Calu3 (cell line): ENCODE results near the gene SCLY. TPM values are rescaled to one million over a fixed set of nuclear protein-coding genes. Genes with fewer than 3 reads are reported as not detected.

Source experiments
- BruUV-seq: library from RNA; stranded (reverse); fragments of 400-500 nt; replicated peaks from 2 replicates; lab custom pipeline; 2021; lab: Mats Ljungman, UMichigan
- CTCF ChIA-PET: fragments of 300-600 bp; sonication (Branson Sonifier 250); formaldehyde crosslinking; loops from one replicate; lab custom pipeline; 2022; ENCODE audit warnings: antibody characterized with exemption; lab: Charles Lee
- DNase-seq: peaks from one replicate; pipeline ENCODE4 v3.0.0; 2022
- H3K27ac Mint-ChIP-seq: one replicate; pipeline ENCODE4 v1.8.0; 2022; ENCODE audit warnings: mixed read lengths; ENCODE audit not compliant: unreplicated experiment
- H3K27me3 Mint-ChIP-seq: one replicate; pipeline ENCODE4 v1.8.0; 2022; ENCODE audit warnings: mixed read lengths; ENCODE audit not compliant: unreplicated experiment
- H3K36me3 Mint-ChIP-seq: one replicate; pipeline ENCODE4 v1.8.0; 2022; ENCODE audit warnings: mild to moderate bottlenecking, moderate library complexity, mixed read lengths; ENCODE audit not compliant: insufficient read depth, unreplicated experiment
- H3K4me1 Mint-ChIP-seq: one replicate; pipeline ENCODE4 v1.8.0; 2022; ENCODE audit warnings: mild to moderate bottlenecking, low read depth, mixed read lengths; ENCODE audit not compliant: unreplicated experiment
- H3K4me3 Mint-ChIP-seq: one replicate; pipeline ENCODE4 v1.8.0; 2022; ENCODE audit warnings: mild to moderate bottlenecking, low read depth, moderate library complexity, mixed read lengths; ENCODE audit not compliant: unreplicated experiment
- H3K9me3 Mint-ChIP-seq: one replicate; pipeline ENCODE4 v1.8.0; 2022; ENCODE audit warnings: low read depth, mixed read lengths; ENCODE audit not compliant: unreplicated experiment
- CTCF ChIP-seq: fragments of 200-600 bp; IDR thresholded peaks from one replicate; pipeline ENCODE4 v1.8.0; 2022; ENCODE audit warnings: antibody characterized with exemption; ENCODE audit not compliant: unreplicated experiment
- intact Hi-C: fragments of 100-400 bp; cut with micrococcal nuclease; formaldehyde crosslinking; loops from one replicate; pipeline ENCODE4 v1.10.0; 2022; ENCODE audit not compliant: unreplicated experiment
- total RNA-seq: library from RNA; stranded (reverse); gene quantifications from 2 replicates; pipeline ENCODE4 v1.2.3, GENCODE V29; 2022

SCLY gene
- total RNA-seq, 1 experiment from 2014 or later: 37.5 TPM

- no peak overlapping the region for H3K27ac Mint-ChIP-seq
- peaks cover 9% of the 10 kb centered on the region for H3K4me1 Mint-ChIP-seq
- DNase-seq: no peak
- H3K4me3 Mint-ChIP-seq: no peak overlapping the region
- no peaks in the 10 kb centered on the region for H3K27me3 Mint-ChIP-seq
- CTCF ChIA-PET: no interaction called here
- no TSS peak for BruUV-seq
- intact Hi-C loops: no loop called here
- no peaks in the 10 kb centered on the region for H3K36me3 Mint-ChIP-seq
- no peak for TF ChIP-seq CTCF
- H3K9me3 Mint-ChIP-seq: no peaks in the 10 kb centered on the region
Measured at GRCh38 chr2:238023608-238024007, 37.2 kb upstream of the SCLY start.

GRCh38 chr2:238024986-238025385 is 35.8 kb upstream of the SCLY start:
- TF ChIP-seq CTCF: no peak
- Mint-ChIP-seq H3K4me1 (peaks cover 9% of the 10 kb centered on the region), H3K9me3 (no peaks in the 10 kb centered on the region), H3K36me3 (no peaks in the 10 kb centered on the region), H3K27me3 (no peaks in the 10 kb centered on the region), H3K27ac (no peak overlapping the region), H3K4me3 (no peak overlapping the region)
- no TSS peak for BruUV-seq
- intact Hi-C loops: no loop called here
- CTCF ChIA-PET: no interaction called here
- DNase-seq: no peak

- H3K4me1 Mint-ChIP-seq: peaks cover 8% of the 10 kb centered on the region
Measured at GRCh38 chr2:238025741-238026360, 35.0 kb upstream of the SCLY start.

GRCh38 chr2:238027058-238027457 is 33.7 kb upstream of the SCLY start:
- no peak for TF ChIP-seq CTCF
- Mint-ChIP-seq H3K9me3 (no peaks in the 10 kb centered on the region), H3K27ac (no peak overlapping the region), H3K4me3 (no peak overlapping the region), H3K36me3 (peaks cover 6% of the 10 kb centered on the region), H3K4me1 (no peaks in the 10 kb centered on the region), H3K27me3 (no peaks in the 10 kb centered on the region)
- DNase-seq: no peak
- intact Hi-C loops: no loop called here
- no TSS peak for BruUV-seq
- CTCF ChIA-PET: no interaction called here

More at GRCh38 chr2:238025741-238026360, 35.0 kb upstream of the SCLY start:
- H3K9me3 Mint-ChIP-seq: no peaks in the 10 kb centered on the region
- H3K27ac Mint-ChIP-seq: no peak overlapping the region
- no peak overlapping the region for H3K4me3 Mint-ChIP-seq
- no peak for DNase-seq
- no TSS peak for BruUV-seq
- peaks cover 6% of the 10 kb centered on the region for H3K36me3 Mint-ChIP-seq
- intact Hi-C loops: no loop called here
- CTCF ChIA-PET: no interaction called here
- TF ChIP-seq CTCF: no peak
- H3K27me3 Mint-ChIP-seq: no peaks in the 10 kb centered on the region
